Middle frontal gyrus (tissue), 1 donor: ENCODE results near the gene RANBP6.

Experiments used
- DNase-seq: peaks from one replicate; pipeline ENCODE4 v3.0.0-alpha.2; 2015; ENCODE audit warnings: low spot score; ENCODE audit errors: extremely low spot score

RANBP6 gene

GRCh38 chr9:6007058-6007769, 8.2 kb downstream of the RANBP6 start:
- DNase-seq = no peak

- DNase-seq = no peak
Observed at GRCh38 chr9:6006749-6007057, 8.7 kb downstream of the RANBP6 start.

GRCh38 chr9:6000955-6001354, 14.5 kb downstream of the RANBP6 start:
- DNase-seq = no peak

- no peak for DNase-seq
Observed at GRCh38 chr9:5999443-6000101, 15.9 kb downstream of the RANBP6 start.

DNA sequence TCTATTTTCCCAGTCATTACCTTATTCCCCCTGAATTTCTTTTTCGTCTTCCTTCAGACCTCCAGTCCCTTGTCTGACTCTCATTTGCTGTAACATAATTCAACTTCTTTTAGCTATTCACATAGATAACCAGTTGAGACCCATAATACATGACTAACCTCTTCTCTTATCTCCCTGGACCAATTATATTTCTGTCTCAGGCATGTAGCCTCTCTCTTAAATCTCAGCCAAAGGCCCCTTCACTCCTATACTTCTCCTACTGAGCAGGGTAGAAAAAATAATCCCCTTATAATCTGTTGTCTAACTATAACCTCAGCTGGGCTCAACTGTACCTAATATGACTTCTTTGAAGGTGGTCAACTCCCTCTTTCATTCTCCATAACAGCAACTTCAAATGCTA, 20.9 kb downstream of the RANBP6 start:
- DNase-seq = no peak

- no peak for DNase-seq
Observed at GRCh38 chr9:5988265-5988664, 27.2 kb downstream of the RANBP6 start.

DNA sequence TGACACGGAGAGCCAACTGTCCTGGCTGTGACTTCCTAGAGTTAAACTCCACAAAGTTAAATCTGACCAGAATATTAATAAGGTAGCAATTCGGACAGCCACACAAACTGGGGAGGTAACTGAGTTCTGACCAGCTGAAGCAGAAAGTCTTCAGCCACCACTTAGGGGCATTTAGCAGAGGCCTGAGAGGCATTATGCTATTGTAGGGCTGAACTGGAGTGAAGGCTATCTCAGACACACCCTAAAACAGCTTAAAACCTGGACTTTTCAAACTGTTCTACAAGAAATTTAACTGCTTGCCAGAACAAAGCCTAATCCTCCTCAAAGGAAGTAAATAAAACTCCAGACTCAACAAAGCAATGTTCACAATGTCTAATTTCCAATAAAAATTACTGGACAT, 32.4 kb downstream of the RANBP6 start:
- DNase-seq = no peak

DNA sequence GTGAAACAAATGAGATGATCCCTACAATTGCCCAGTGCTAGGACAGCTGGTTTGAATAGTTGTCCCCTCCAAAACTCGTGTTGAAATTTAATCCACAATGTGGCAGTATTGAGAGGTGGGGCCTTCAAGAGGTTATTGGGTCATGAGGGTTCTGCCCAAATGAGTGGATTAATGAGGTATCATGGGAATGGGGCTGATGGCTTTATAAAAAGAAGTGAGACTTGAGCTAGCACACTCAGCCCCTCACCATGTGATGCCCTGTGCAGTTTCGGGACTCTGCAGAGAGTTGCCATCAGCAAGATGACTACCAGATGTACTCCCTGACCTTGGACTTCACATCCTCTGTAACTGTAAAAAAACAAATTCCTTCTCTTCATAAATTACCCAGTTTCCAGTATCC, 33.1 kb downstream of the RANBP6 start:
- no peak for DNase-seq

DNA sequence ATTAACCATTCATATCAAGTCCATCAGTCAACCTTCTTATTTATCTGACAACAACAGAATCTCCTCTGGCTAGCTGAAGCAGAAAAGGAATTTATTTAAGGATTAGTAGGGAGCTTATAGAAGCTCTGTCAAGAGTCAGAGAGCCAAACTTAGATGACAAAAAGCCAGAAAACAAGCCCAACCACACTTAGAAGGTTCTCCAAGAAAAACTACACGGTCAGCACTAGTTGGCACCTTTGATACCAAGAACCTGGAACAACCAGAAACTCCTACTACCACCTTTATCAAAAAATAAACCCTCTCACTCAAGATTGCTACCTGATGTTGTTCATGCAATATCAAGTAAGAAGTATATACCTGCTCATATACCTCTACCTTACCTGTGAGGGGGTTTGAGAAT, 36.9 kb downstream of the RANBP6 start:
- DNase-seq = no peak

DNA sequence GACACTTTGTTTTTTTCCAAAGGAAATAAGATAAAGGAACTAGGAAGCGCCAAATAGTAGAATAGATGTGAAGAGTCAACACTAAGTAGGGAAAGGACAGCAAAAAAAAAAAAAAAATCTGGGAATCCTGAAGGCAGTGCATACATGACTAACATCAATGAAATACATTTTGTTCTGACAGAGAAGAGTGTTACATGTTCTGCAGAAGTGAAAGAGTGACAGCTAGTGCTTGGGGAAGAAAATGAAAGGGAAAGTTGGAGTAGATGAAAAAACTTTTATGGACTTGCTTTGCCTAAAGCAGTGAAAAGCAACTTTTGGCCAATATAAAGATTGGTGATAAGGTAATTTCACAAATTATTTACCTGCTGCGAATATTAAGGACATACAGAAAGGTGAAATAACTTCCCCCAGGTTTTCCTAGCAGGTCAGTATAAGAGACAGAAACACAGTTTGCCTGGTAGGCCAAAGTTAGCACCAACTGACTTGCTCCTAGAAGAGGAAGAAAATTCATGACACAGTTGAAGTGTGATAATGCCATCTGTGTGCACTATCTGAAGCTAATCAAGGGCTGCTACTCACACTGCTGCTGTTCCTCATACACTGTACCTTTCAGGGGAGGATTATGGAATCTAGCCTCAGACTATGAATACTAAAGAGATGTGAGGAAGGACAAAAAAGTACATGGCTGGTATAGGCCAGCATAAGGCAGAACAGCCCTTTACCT, 38.6 kb downstream of the RANBP6 start:
- no peak for DNase-seq

- DNase-seq = no peak
Observed at GRCh38 chr9:5971740-5972139, 43.7 kb downstream of the RANBP6 start.
